Uterus (tissue), 2 donors: ENCODE measurements around the gene RASA3.

Experiments
- CTCF ChIP-seq, 4 experiments: fragments of 200-600 bp in 2 of 4; fragments of 450-650 bp in 2 of 4; sonication (generic) in 2 of 4; IDR thresholded peaks; one replicate each; pipeline ENCODE4 v1.5.1; 2016 to 2019; ENCODE audit warnings: antibody characterized with exemption in 4 of 4, mild to moderate bottlenecking in 2 of 4, moderate library complexity in 1 of 4
- POLR2A ChIP-seq, 2 donors: fragments of 450-650 bp; IDR thresholded peaks; one replicate each; pipeline ENCODE4 v1.6.1; 2016; ENCODE audit warnings: antibody characterized with exemption in 2 of 2, mild to moderate bottlenecking in 1 of 2, moderate library complexity in 1 of 2

GRCh38 chr13:114162533-114162922, 30.1 kb upstream of the RASA3 start:
- no peak for TF ChIP-seq CTCF (IDR thresholded peaks at IDR 0.05)
- no peak for TF ChIP-seq POLR2A (IDR thresholded peaks at IDR 0.05)
